ENCODE measurements around the gene PEX11A. TPM values are rescaled to one million over a fixed set of nuclear protein-coding genes. Genes with fewer than 3 reads are reported as not detected.

Gene PEX11A
- total RNA-seq, 1 donor from 2014 or later: 2.7 TPM

DNA sequence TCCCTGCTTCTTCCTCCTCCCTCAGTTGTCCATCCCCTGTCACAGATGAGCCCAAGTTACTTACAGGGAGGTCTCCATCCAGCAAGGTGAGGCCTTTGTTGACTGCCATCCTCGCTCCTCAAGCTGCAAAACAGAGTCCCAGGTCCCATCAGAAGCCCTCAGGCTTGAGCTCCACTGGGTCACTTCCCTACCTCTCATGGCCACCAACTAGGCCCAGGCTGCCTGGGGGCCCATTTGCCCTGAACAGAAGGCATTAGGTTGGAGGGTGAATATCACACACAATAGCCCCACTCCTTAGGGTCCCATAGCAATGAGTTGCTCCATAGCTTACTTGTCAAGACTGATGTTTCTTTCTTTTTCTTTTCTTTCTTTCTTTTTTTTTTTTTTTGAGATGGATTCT is 13.2 kb downstream of the PEX11A start:
- DNase-seq (ENCODE audit: extremely low read depth, low read depth, low spot score): no peak

GRCh38 chr15:89675606-89676005 is 14.9 kb downstream of the PEX11A start:
- no peak for DNase-seq (ENCODE audit: extremely low read depth, low read depth, low spot score)

DNA sequence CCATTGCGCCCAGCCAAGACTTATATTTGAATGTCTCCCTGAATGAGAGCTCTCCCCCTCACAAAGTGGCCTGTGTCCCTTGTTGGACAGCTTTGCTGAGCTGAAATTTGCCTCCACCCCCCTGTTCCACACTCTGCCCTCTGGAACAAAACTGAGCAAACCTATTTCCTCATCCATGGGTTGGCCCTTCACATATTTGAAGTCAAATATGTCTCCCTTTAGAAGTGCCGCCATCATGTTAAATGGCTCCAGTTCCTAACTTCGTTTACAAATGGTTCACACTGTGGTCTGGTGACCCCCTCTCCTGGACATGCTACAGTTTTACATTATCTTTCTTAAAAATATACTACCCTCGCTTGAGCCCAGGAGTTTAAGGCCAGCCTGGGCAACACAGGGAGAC is 16.0 kb downstream of the PEX11A start:
- no peak for DNase-seq (ENCODE audit: extremely low read depth, low read depth, low spot score)

GRCh38 chr15:89673165-89673512 is 17.4 kb downstream of the PEX11A start:
- no peak for DNase-seq (ENCODE audit: extremely low read depth, low read depth, low spot score)

DNA sequence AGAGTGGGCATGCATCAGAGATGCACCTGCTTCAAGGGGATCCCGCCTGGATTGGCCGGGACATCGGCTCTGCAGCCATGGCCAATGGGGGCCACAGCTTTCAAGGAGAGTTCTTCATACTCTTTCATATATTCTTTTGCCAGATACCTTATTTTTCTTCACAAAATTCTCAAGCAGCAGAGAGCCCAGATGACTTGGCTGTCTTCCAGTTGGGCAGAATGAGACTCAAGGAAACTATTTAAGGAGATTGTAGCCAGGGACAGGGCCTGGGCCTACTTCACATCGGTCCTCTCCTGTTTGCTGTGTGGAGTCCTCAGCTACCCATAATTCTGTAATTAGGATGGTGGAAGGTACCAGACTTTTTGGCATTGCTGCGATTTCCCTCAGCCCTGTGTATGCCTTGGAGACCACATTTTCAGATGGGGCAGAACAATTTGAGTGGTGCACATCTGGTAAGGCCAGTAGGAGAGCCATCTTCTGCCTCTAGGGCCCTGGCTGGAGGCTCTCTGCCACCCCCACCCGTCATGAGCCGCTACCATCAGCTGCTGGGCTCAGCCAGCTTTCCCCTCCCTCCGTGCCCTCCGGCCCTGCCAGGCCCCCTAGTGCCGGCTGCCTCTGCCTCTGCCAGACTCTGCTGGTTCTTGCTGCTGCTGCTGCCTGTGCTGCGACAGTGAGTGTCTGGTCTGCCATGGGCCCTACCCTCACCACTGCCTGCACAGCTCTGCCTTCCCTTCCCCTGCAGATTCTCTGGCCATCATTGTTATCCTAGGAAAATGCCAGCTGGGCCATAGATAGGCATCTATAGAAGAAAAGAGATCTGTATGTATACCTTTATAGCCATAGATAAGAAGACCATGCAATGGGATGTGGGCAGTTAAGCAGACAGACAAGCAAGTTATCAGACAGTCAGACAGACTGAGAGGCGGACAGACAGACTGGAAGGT is 18.1 kb downstream of the PEX11A start:
- no peak for DNase-seq (ENCODE audit: extremely low read depth, low read depth, low spot score)

- DNase-seq (ENCODE audit: extremely low read depth, low read depth, low spot score): no peak
These were observed 18.9 kb downstream of the PEX11A start for GRCh38 chr15:89671687-89672086.

- DNase-seq (ENCODE audit: extremely low read depth, low read depth, low spot score): no peak
These were observed 19.5 kb downstream of the PEX11A start for GRCh38 chr15:89670971-89671560.

GRCh38 chr15:89669941-89670340 is 20.6 kb downstream of the PEX11A start:
- DNase-seq (ENCODE audit: extremely low read depth, low read depth, low spot score): no peak

DNA sequence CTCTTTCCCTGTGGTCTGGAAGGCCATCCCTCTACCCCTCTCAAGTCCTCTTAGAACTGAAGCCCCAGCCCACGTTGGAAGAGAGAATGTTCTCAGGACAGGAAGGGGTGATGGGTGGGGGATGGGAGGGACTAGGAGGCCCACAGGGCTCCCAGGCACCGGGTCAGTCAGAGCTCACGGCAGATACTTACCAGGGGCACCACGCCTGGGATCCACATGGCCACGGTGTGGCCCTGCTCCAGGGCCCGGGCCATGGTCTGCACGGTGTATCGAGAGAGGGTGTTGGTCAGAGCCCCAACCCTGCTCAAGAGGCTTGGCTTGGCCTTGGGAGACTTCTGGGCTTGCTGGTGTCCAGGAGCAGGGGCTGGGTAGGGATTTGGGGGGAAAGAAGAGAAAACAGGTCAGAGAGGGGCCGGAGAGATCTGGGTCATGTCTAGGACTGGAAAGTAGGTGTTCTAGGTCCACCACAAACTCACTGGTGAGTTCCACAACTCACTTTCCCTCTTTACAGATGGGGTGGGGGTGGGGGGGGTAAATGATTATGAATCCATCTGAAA is 21.2 kb downstream of the PEX11A start:
- DNase-seq (ENCODE audit: extremely low read depth, low read depth, low spot score): no peak

GRCh38 chr15:89668171-89668570 is 22.4 kb downstream of the PEX11A start:
- no peak for DNase-seq (ENCODE audit: extremely low read depth, low read depth, low spot score)

DNA sequence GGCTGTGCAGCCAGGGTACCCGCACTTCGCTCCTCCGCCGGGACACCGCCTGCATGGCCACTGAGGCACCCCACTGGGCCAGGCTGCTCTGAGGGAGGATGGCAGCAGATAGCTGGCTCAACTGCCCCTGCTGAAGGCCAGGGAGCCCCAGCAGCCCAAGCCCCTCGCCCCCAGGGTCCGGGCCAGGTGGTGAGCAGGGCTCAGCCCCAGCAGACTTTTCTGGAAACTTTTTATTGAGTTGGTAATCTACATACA is 22.9 kb downstream of the PEX11A start:
- DNase-seq (ENCODE audit: extremely low read depth, low read depth, low spot score): no peak

- DNase-seq (ENCODE audit: extremely low read depth, low read depth, low spot score): no peak
These were observed 23.5 kb downstream of the PEX11A start for GRCh38 chr15:89666858-89667705.

DNA sequence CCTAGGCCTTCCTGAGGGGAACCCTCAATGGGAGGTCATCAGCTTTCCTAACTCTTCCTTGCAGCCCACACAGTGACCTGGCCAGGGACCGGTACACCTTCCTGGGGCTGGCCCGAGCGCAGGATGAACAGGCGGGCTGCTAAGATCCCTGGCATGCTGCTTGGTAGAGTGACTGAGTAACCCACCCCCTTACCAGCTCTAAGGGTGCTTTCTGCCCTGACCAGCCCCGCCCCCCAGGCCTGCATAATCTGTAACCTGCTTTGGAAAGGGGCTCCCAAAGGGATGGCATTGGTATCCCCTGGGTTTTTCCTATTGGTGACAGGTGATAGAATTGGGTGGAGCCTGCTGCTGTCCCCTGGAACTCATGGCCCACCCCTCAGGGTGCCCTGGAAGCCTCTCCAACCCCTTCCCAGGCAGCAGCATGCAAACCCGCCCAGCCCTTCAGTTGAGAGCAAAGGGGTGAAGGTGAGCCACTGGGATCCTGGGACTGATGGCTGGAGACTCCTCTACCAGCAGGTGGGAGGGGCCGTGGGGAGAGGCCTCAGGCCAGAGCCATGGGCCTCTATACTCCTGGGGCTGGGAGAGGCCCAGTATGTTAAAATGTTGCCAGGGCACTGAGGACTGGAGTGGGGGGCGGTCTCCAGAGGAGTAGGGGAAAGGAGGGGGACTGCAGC is 24.2 kb downstream of the PEX11A start:
- DNase-seq (ENCODE audit: extremely low read depth, low read depth, low spot score): no peak

GRCh38 chr15:89665449-89666181 is 24.9 kb downstream of the PEX11A start:
- DNase-seq (ENCODE audit: extremely low read depth, low read depth, low spot score): no peak

DNA sequence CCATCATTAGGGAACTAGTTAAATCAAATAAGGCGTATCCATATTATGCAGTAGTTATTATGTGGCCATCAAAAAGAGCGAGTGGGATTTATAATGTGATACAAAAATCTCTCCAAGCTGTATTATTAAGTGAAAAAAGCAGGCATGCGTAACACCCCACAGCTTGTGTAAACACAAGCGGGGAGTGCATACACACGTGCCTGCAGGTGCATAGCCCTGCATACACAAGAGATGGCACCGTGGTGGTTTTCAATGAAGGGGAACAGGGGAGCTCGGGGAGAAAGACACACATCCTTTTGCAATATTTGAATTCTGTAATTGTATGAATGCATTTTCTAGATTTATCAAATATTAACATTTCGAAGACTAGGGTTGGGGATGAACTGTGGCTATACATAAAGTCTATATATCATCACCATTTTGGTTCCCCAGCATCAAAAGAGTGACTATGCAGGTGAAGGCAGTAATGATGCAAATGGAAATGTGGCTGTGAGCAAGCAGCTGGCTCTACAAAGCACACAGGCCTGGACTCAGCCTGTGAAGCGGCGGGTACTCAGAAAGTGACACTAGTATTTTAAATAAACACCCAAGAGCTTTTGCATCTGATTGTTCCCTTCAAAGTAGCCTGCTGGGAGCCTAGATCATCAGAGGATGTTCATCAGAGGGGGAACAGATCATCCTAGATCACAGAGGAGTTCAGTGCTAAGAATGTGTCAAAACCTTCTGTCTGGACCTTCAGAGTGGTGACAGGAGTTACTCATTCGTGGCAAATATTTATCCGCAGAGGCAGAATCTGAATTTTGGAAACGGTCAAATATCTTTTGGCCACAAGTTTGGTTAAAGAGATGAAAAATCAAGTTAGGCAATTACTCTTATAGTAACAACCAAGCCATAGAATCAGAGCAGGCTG is 25.9 kb downstream of the PEX11A start:
- DNase-seq (ENCODE audit: extremely low read depth, low read depth, low spot score): no peak

- DNase-seq (ENCODE audit: extremely low read depth, low read depth, low spot score): peak; percentile 37
These were observed 27.5 kb downstream of the PEX11A start for GRCh38 chr15:89662893-89663626.

DNA sequence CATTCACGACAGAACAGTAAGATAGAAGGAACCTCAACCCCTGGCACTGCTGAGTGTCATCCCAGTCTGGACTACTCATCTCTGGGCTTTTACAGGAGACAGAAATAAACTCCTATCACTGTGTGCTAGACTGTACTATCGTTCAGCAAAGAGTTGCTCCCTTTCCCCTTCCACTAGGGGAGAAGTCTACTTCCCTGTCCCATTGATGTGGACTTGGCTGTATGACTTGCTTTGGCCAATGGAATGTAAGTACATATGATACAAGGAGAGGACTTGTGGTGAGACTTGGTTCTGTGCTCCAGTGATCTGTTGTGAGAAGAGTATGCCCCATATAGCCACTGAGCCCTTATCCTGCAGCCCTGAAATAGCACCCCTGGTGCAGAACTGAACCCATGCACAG is 30.0 kb downstream of the PEX11A start:
- no peak for DNase-seq (ENCODE audit: extremely low read depth, low read depth, low spot score)

- no peak for DNase-seq (ENCODE audit: extremely low read depth, low read depth, low spot score)
These were observed 31.3 kb downstream of the PEX11A start for GRCh38 chr15:89659295-89659694.

Measured in glomerular endothelial cell (primary cell).